HFFc6 (cell line): ENCODE results near the gene ASB10. TPM values are rescaled to one million over a fixed set of nuclear protein-coding genes. Genes with fewer than 3 reads are reported as not detected.

Experiments
- DNase-seq: peaks from one replicate; pipeline ENCODE4 v3.0.0-alpha.2; 2018
- H3K27ac Mint-ChIP-seq: 2 replicates; pipeline ENCODE4 v1.8.0; 2020; ENCODE audit warnings: mild to moderate bottlenecking, mixed read lengths
- H3K27me3 Mint-ChIP-seq: 2 replicates; pipeline ENCODE4 v1.8.0; 2021; ENCODE audit warnings: mild to moderate bottlenecking, moderate library complexity, mixed read lengths; ENCODE audit not compliant: insufficient read depth
- H3K36me3 Mint-ChIP-seq: 2 replicates; pipeline ENCODE4 v1.8.0; 2021; ENCODE audit warnings: low read depth, mixed read lengths
- H3K4me1 Mint-ChIP-seq: 2 replicates; pipeline ENCODE4 v1.8.0; 2020; ENCODE audit warnings: low read depth, mixed read lengths
- H3K4me3 Mint-ChIP-seq: 2 replicates; pipeline ENCODE4 v1.8.0; 2020; ENCODE audit warnings: mild to moderate bottlenecking, moderate library complexity, mixed read lengths
- H3K9me3 Mint-ChIP-seq: 2 replicates; pipeline ENCODE4 v1.8.0; 2020; ENCODE audit warnings: mild to moderate bottlenecking, mixed read lengths
- CTCF ChIP-seq: fragments of 200-600 bp; sonication (generic); IDR thresholded peaks from 2 replicates; pipeline ENCODE4 v1.5.0; 2021; ENCODE audit warnings: antibody characterized with exemption, mild to moderate bottlenecking
- total RNA-seq, 6 experiments: library from RNA; stranded (reverse); fragmentation: NEBNext Ultra II Directional; extraction: Animal tissue kit (Norgen Biotek cat#: 25700); gene quantifications; 2 replicates in 1 of 6; 3 replicates in 5 of 6; pipeline ENCODE4 v1.2.3, GENCODE V29; 2021

Gene ASB10
- total RNA-seq, 6 experiments from 2014 or later, result not detected

GRCh38 chr7:151161757-151162156 lies 25.3 kb downstream of the ASB10 start:
- Mint-ChIP-seq H3K4me3 (no peak overlapping the region), H3K4me1 (peaks cover 6% of the 10 kb centered on the region), H3K9me3 (no peaks in the 10 kb centered on the region), H3K27me3 (peaks cover 24% of the 10 kb centered on the region), H3K27ac (no peak overlapping the region), H3K36me3 (no peaks in the 10 kb centered on the region)
- no peak for TF ChIP-seq CTCF
- DNase-seq, result no peak

GRCh38 chr7:151157645-151158329 lies 29.3 kb downstream of the ASB10 start:
- H3K4me3 Mint-ChIP-seq, result no peak overlapping the region

GRCh38 chr7:151152643-151153513 lies 34.2 kb downstream of the ASB10 start:
- H3K36me3 Mint-ChIP-seq, result no peaks in the 10 kb centered on the region
- H3K27ac Mint-ChIP-seq, result no peak overlapping the region
- no peak overlapping the region for H3K4me3 Mint-ChIP-seq
- H3K9me3 Mint-ChIP-seq, result no peaks in the 10 kb centered on the region
- H3K4me1 Mint-ChIP-seq, result peaks cover 6% of the 10 kb centered on the region
- no peak for DNase-seq
- TF ChIP-seq CTCF, result 0 out of 2 replicates have a peak, but pooled peaks have one; percentile 15
- H3K27me3 Mint-ChIP-seq, result peaks cover 24% of the 10 kb centered on the region

More at GRCh38 chr7:151157645-151158329, 29.3 kb downstream of the ASB10 start:
- Mint-ChIP-seq H3K36me3 (no peaks in the 10 kb centered on the region), H3K4me1 (peaks cover 6% of the 10 kb centered on the region), H3K27ac (no peak overlapping the region), H3K9me3 (no peaks in the 10 kb centered on the region), H3K27me3 (peaks cover 31% of the 10 kb centered on the region)
- TF ChIP-seq CTCF, result no peak
- peak; percentile 22 for DNase-seq

GRCh38 chr7:151150388-151150787 lies 36.7 kb downstream of the ASB10 start:
- DNase-seq, result no peak
- Mint-ChIP-seq H3K9me3 (no peaks in the 10 kb centered on the region), H3K4me1 (no peaks in the 10 kb centered on the region), H3K36me3 (no peaks in the 10 kb centered on the region), H3K27me3 (peaks cover 16% of the 10 kb centered on the region), H3K4me3 (no peak overlapping the region), H3K27ac (no peak overlapping the region)
- no peak for TF ChIP-seq CTCF

- Mint-ChIP-seq H3K4me1 (no peaks in the 10 kb centered on the region), H3K36me3 (peaks cover 9% of the 10 kb centered on the region; the same call in 1 of the 2 replicates), H3K27ac (no peak overlapping the region), H3K27me3 (peaks cover 7% of the 10 kb centered on the region), H3K9me3 (no peaks in the 10 kb centered on the region), H3K4me3 (no peak overlapping the region)
- DNase-seq, result no peak
- TF ChIP-seq CTCF, result no peak
Measured at GRCh38 chr7:151148319-151149259, 38.5 kb downstream of the ASB10 start.
